Measurements from ENCODE around the gene BRD7.
"Not testable (repeated sequence)": the region's sequence is repeated elsewhere in the genome, so short reads cannot be mapped to it uniquely, and the experiment has no call there.

The BRD7 gene

DNA sequence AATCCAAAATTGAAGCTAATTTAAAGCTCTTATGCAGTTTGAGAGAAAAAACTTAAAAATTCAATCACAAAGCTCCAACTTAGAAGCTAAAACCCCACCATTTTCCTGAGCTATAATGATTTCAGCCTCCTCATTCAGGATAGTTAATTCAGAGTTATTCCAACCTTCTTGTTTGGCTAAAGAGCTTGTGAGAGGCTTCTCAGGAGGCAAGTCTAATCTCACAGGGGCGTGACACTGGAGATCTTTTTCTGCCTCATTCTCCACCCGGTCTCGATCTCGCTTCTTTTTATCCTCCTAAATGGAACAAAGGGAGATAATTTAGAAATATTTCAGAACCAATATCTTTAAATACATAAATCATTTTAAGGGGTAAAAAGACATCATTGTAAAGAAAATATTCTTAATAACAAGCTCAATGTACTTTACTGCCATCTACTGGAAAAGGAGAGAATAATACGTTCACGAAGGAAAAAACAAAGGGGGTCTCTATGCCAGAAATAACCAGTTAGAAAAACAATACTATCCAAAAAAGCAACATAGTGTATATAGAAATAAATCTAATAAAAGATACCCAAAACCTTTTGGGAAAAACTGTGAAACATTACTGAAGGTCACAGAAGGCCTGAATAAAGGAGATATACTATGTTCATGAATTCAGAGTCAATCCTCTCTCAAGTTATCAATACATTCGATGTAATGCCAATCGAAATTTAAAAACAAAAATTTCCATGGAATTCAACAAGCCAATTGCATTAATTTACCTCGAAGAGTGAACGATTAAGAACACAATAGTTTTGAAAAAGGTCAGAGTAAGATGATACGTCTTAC, 13.9 kb downstream of the BRD7 start:
- Histone ChIP-seq H3K9ac (ENCODE audit: low read depth, low read length) (no peak overlapping the region), H3K4me1 (ENCODE audit: insufficient read depth, low read length) (0 out of 2 replicates have a peak, but pooled peaks cover under 1% of the 10 kb centered on the region), H3K9me3 (ENCODE audit: control insufficient read depth, insufficient read depth, low read length) (no peaks in the 10 kb centered on the region), H3K36me3 (ENCODE audit: insufficient read depth, low read length) (peaks cover 5% of the 10 kb centered on the region)

DNA sequence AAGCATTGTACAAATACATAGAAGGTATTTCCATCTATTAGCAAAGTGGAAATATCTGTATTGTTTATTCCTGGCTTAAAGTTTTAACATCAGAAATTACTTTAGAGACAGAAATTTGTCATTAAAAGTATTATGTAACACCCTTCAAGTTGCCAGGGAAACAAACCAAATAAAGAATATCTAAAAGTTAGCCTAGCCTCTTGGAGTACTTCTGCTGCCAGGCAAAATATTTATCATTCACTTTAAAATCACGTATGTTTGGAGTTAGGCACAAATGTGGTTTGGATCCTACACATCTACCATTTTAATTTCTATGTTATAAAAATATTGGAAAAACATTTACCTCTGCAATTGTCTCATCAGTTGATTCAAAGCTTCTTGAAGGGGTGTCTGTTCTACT, 14.7 kb downstream of the BRD7 start:
- Histone ChIP-seq H3K9ac (ENCODE audit: low read depth, low read length) (no peak overlapping the region), H3K4me1 (ENCODE audit: insufficient read depth, low read length) (no peaks in the 10 kb centered on the region), H3K9me3 (ENCODE audit: control insufficient read depth, insufficient read depth, low read length) (no peaks in the 10 kb centered on the region), H3K36me3 (ENCODE audit: insufficient read depth, low read length) (peaks cover 9% of the 10 kb centered on the region)

DNA sequence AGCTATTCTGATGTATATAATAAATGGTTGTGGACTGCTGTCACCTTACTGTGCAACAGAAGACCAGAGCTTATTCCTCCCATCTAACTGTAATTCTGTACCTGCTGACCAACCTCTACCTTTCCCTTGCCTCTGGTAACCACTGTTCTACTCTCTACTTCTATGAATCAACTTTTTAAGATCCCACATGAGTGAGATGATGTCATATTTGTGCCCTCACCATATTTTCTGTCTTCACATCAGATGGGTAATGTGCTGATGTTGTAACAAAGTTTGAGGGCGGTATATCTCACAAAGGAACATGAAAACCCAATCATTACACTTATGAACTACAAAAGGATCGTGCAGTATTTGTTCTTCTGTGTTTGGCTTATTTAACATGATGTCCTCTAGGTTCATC, 16.8 kb downstream of the BRD7 start:
- H3K36me3 ChIP-seq (ENCODE audit: insufficient read depth, low read length) = peaks cover 9% of the 10 kb centered on the region
- no peak overlapping the region for H3K9ac ChIP-seq (ENCODE audit: low read depth, low read length)
- no peaks in the 10 kb centered on the region for H3K4me1 ChIP-seq (ENCODE audit: insufficient read depth, low read length)
- H3K9me3 ChIP-seq (ENCODE audit: control insufficient read depth, insufficient read depth, low read length) = no peaks in the 10 kb centered on the region

DNA sequence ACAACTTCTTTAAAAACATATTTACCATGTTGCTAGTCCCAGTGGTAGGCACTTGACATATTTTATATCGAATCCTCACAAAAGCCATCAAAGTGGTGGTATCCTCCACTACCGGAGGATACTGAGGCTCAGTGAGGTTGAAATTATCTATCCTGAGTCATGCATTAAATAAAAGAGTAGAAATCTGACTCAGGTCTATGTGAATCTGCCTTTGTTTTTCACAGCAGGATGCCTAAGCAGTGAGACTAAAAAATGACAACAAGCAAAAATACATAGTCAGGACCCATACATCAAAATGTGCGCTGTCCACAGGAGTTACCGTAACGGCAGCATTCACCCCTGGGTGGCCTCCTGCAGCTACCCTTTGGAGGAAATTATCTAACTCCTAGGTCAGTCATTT, 17.7 kb downstream of the BRD7 start:
- H3K9ac ChIP-seq (ENCODE audit: low read depth, low read length) = no peak overlapping the region
- no peaks in the 10 kb centered on the region for H3K4me1 ChIP-seq (ENCODE audit: insufficient read depth, low read length)
- H3K9me3 ChIP-seq (ENCODE audit: control insufficient read depth, insufficient read depth, low read length) = no peaks in the 10 kb centered on the region
- peaks cover 9% of the 10 kb centered on the region for H3K36me3 ChIP-seq (ENCODE audit: insufficient read depth, low read length)

DNA sequence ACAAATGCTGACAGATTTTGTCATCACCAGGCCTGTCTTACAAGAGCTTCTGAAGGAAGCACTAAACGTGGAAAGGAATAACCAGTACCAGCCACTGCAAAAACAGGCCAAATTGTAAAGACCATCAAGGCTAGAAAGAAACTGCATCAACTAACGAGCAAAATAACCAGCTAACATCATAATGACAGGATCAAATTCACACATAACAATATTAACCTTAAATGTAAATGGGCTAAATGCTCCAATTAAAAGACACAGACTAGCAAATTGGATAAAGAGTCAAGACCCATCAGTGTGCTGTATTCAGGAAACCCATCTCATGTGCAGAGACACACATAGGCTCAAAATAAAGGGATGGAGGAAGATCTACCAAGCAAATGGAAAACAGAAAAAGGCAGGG, 23.6 kb downstream of the BRD7 start:
- H3K9ac ChIP-seq (ENCODE audit: low read depth, low read length); H3K4me1 ChIP-seq (ENCODE audit: insufficient read depth, low read length); H3K36me3 ChIP-seq (ENCODE audit: insufficient read depth, low read length); H3K9me3 ChIP-seq (ENCODE audit: control insufficient read depth, insufficient read depth, low read length): not testable (repeated sequence)

DNA sequence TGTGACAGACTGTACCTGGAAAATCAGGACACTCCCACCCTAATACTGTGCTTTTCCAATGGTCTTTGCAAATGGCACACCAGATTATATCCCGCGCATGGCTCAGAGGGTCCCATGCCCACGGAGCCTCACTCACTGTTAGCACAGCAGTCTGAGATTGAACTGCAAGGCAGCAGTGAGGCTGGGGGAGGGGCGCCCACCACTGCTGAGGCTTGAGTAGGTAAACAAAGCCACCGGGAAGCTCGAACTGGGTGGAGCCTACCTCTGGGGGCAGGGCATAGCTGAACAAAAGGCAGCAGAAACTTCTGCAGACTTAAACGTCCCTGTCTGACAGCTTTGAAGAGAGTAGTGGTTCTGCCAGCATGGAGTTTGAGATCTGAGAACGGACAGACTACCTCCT, 25.2 kb downstream of the BRD7 start:
- H3K9me3 ChIP-seq (ENCODE audit: control insufficient read depth, insufficient read depth, low read length); H3K4me1 ChIP-seq (ENCODE audit: insufficient read depth, low read length); H3K9ac ChIP-seq (ENCODE audit: low read depth, low read length); H3K36me3 ChIP-seq (ENCODE audit: insufficient read depth, low read length): not testable (repeated sequence)

DNA sequence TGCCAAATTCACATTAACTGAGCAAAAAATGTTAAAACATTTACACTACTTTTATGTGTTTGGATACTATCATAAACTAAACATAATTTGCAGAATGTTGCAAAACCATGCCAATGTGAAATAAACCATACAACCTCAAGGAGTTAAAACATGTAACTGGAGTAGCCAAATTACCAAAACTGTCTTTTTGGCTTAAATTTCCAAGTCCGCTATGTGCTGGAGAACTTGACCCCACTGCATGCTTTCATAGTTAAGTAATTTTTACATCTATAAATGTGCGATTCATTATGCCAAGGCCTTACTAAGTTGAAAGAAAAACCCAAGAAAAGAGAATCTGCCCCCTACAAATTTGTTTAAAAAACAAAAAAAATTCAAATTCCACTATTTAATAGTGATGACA, 28.2 kb downstream of the BRD7 start:
- Histone ChIP-seq H3K9me3 (ENCODE audit: control insufficient read depth, insufficient read depth, low read length) (no peaks in the 10 kb centered on the region), H3K4me1 (ENCODE audit: insufficient read depth, low read length) (no peaks in the 10 kb centered on the region), H3K36me3 (ENCODE audit: insufficient read depth, low read length) (no peaks in the 10 kb centered on the region; the same call in 1 of the 2 replicates), H3K9ac (ENCODE audit: low read depth, low read length) (no peak overlapping the region)

DNA sequence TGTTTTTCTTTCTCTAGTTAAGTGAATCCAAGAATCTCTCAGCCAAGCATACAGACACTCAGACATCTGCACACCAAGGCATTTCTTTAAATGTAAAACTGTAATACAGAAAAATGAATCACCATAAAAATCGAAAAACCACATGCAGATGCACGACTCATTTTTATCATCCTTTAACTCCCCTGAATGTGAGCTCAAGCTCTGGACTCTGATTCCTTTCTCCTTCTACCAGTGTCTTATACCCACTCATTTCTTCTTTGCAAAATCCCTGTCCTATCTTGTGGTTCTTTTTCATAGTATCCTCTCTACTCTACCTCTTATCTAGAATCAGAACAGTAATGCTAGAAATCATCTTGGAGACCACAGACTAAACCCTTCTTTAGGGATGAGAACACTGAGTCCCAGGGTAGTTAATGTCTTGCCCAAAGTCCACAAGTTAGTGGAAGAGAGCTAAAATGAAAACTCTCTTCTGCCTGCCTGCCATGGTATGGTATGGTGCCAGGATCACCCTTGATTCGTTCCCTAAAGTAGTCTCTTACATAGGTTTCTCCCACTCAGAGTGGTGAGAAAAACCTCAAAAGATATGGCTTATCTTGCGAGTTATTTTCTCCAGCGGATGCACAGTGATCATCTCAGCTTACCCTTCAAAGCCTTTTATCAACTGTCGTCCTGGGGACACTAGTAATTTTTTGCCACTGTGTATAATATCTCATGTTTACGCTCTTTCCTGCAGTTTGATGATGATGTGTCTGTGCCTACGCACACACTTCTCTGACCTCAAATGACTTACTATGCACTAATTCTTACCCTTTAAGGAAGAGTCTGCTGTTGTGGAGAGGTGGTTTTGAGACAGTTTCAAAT, 30.2 kb downstream of the BRD7 start:
- no peak overlapping the region for H3K9ac ChIP-seq (ENCODE audit: low read depth, low read length)

DNA sequence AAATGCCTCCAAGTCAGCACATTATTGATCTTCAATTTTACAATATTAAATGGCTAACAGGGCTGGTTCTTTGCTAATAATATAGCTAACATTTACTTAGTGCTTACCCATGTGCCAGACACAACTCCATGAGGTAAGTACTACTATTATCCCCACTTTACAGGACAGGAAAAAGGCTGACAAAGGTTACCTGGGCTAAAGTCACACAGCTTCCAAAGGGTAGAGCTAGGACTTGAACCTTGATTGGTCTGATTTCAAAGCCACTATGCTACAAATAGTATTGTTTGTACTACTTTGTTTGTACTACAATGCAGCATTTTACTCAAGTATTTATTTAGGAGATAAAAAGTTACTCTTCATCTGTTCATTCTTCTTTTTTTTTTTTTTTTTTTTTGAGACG, 31.9 kb downstream of the BRD7 start:
- Histone ChIP-seq H3K36me3 (ENCODE audit: insufficient read depth, low read length) (peaks cover 3% of the 10 kb centered on the region; the same call in 1 of the 2 replicates), H3K9ac (ENCODE audit: low read depth, low read length) (no peak overlapping the region), H3K9me3 (ENCODE audit: control insufficient read depth, insufficient read depth, low read length) (no peaks in the 10 kb centered on the region), H3K4me1 (ENCODE audit: insufficient read depth, low read length) (no peaks in the 10 kb centered on the region)

More for the DNA sequence above, 30.2 kb downstream of the BRD7 start:
- Histone ChIP-seq H3K36me3 (ENCODE audit: insufficient read depth, low read length) (no peaks in the 10 kb centered on the region; the same call in 1 of the 2 replicates), H3K9me3 (ENCODE audit: control insufficient read depth, insufficient read depth, low read length) (no peaks in the 10 kb centered on the region), H3K4me1 (ENCODE audit: insufficient read depth, low read length) (no peaks in the 10 kb centered on the region)

DNA sequence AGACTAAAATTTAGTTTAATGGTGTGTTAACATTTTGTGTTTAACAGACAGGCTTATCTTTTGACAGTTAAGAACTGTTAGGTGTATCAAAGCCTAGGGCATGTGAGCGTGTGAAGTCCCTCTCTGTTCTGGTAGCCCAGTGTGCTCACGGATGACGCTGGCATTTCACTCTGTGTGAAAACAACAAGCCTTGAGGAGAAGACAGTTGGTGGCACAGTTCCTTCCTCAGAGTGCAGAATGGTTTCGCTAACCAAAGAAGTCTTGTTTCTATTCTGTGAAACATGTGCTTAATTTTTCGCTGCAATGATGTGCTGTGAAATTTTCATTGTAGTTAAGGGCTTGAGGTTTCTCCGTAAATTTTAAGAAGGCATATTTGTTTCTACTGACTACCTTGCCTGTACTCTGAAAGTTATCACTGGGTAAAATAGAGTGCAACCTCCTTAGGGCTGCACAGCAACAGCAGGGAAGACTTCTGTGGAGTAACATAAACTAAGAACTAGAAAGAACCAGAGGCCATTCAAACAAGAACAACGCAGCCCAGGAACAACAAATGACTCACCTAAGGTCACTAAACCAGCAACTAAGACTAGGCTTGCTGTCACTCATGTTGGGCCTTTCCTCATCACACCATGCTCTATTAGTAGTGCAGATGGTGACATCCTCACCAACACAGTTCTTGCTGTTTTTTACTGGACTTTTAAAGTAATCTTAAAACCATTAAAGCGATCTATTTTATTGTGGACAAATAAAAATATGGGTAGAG, 33.4 kb downstream of the BRD7 start:
- Histone ChIP-seq H3K9ac (ENCODE audit: low read depth, low read length) (no peak overlapping the region), H3K4me1 (ENCODE audit: insufficient read depth, low read length) (no peaks in the 10 kb centered on the region), H3K9me3 (ENCODE audit: control insufficient read depth, insufficient read depth, low read length) (no peaks in the 10 kb centered on the region), H3K36me3 (ENCODE audit: insufficient read depth, low read length) (0 out of 2 replicates have a peak, but pooled peaks cover 3% of the 10 kb centered on the region)

DNA sequence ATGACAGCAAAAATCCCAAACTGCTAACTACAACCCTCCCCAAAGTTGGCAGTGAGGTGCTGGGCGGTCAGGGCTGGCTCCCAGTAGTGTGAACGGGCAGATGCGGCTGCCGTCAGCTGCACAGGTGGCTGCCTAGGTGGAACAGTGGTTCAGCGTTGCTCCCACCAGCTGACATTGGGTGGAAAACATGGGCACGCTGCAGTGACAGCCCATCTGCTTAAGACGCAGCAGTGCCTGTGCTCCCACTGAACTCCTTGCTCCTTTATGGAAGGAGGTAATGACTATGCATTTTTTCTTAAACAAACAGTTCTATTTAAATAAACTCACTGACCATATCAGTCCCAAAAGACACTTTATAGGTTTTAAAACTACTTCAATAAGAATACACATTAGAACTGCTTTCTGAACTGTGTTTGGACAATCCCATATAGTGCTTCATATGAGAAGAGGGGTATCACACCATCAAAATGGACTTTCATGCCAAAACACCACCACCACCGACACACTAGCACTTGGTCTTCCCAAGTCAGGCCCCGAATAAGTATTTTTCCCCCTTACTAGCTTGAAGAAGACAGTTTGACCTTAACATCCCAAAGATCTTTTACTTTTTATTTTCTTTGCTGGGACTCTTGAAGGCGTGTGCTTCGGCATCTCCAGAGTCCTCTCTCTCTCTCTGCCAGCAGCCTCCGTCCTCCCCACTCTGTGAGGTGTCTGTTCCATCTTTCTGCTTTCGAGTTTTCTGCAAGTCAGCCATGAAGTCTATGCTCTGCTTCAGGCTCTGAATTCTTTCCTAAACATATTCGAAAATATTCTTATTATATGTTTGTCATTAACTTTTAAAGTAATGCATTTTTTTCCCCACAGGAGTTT, 34.4 kb downstream of the BRD7 start:
- no peak overlapping the region for H3K9ac ChIP-seq (ENCODE audit: low read depth, low read length)
- H3K9me3 ChIP-seq (ENCODE audit: control insufficient read depth, insufficient read depth, low read length) = no peaks in the 10 kb centered on the region
- H3K36me3 ChIP-seq (ENCODE audit: insufficient read depth, low read length) = 0 out of 2 replicates have a peak, but pooled peaks cover 3% of the 10 kb centered on the region
- no peaks in the 10 kb centered on the region for H3K4me1 ChIP-seq (ENCODE audit: insufficient read depth, low read length)

DNA sequence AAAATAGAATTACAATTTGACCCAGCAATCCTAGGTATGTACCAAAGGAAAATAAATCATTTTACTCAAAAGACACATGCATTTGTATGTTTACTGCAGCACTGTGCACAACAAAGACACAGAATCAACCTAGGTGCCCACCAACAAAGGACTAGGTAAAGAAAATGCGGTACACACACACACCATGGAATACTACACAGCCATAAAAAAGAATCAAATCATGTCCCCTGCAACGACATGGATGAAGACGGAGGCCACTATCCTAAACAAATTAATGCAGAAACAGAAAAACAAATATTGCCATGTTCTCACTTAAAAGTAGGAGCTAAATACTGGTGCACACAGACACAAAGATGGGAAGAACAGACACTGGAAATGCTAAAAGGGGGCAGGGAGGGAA, 36.2 kb downstream of the BRD7 start:
- Histone ChIP-seq H3K36me3 (ENCODE audit: insufficient read depth, low read length) (peaks cover 14% of the 10 kb centered on the region; the same call in 1 of the 2 replicates), H3K9ac (ENCODE audit: low read depth, low read length) (no peak overlapping the region), H3K9me3 (ENCODE audit: control insufficient read depth, insufficient read depth, low read length) (no peaks in the 10 kb centered on the region), H3K4me1 (ENCODE audit: insufficient read depth, low read length) (no peaks in the 10 kb centered on the region)

DNA sequence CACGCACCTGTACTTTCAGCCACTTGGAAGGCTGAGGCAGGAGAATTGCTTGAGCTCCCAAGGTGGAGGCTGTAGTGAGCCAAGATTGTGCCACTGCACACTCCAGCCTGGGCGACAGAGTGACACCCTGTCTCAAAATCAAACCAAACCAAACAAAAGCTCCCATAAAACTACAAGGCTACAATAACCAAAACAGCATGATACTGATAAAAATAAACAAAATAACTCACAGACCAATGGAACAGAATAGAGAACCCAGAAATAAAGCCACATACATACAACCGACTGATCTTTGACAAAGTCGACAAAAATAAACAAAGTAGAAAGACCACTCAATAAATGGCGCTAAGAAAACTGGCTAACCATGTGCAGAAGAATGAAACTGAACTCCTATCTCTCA, 37.2 kb downstream of the BRD7 start:
- no peaks in the 10 kb centered on the region for H3K9me3 ChIP-seq (ENCODE audit: control insufficient read depth, insufficient read depth, low read length)
- peaks cover 17% of the 10 kb centered on the region; the same call in 1 of the 2 replicates for H3K36me3 ChIP-seq (ENCODE audit: insufficient read depth, low read length)
- H3K9ac ChIP-seq (ENCODE audit: low read depth, low read length) = no peak overlapping the region
- no peaks in the 10 kb centered on the region for H3K4me1 ChIP-seq (ENCODE audit: insufficient read depth, low read length)

Data from ES-I3 (cell line).